HL-60 (cell line): ENCODE results near the gene GRID1.

Source experiments
- DNase-seq, 2 experiments: peaks; one replicate each; pipeline ENCODE4 v3.0.0-alpha.2; 2010 to 2020; ENCODE audit warnings: low read depth in 1 of 2, low spot score in 1 of 2
- H3K27ac ChIP-seq: fragments of 250-450 bp; sonication (Bioruptor Pico); replicated peaks from 2 replicates; pipeline ENCODE4 v1.5.1; 2020; ENCODE audit warnings: mild to moderate bottlenecking, moderate library complexity
- H3K27me3 ChIP-seq: fragments of 250-450 bp; sonication (Bioruptor Pico); 2 replicates; pipeline ENCODE4 v1.5.1; 2021; ENCODE audit warnings: mild to moderate bottlenecking, moderate library complexity; ENCODE audit not compliant: insufficient read depth, poor library complexity, severe bottlenecking
- H3K4me3 ChIP-seq: replicated peaks from 2 replicates; pipeline ENCODE4 v1.5.1; 2011; ENCODE audit warnings: mild to moderate bottlenecking, control low read depth, low read length; ENCODE audit not compliant: insufficient read depth
- GABPA ChIP-seq: IDR thresholded peaks from 2 replicates; pipeline ENCODE4 v1.6.1; 2012; ENCODE audit warnings: low read depth
- POLR2AphosphoS5 ChIP-seq: IDR thresholded peaks from 2 replicates; pipeline ENCODE4 v1.6.1; 2012; ENCODE audit warnings: low read depth
- SPI1 ChIP-seq: IDR thresholded peaks from 2 replicates; pipeline ENCODE4 v1.6.1; 2012; ENCODE audit warnings: low read depth, mild to moderate bottlenecking, borderline replicate concordance
- TF ChIP-seq, protein P1 (sequence below): IDR thresholded peaks from one replicate; pipeline ENCODE4 v1.5.1; 2011; ENCODE audit warnings: low read length, control low read depth, inconsistent platforms; ENCODE audit not compliant: insufficient read depth
- TF ChIP-seq, protein P2 (sequence below): IDR thresholded peaks from 2 replicates; pipeline ENCODE4 v1.6.1; 2012; ENCODE audit warnings: low read depth; ENCODE audit not compliant: insufficient replicate concordance

GRID1 gene

GRCh38 chr10:86192691-86193090 lies 173.9 kb downstream of the GRID1 start:
- TF ChIP-seq, protein P1, sequence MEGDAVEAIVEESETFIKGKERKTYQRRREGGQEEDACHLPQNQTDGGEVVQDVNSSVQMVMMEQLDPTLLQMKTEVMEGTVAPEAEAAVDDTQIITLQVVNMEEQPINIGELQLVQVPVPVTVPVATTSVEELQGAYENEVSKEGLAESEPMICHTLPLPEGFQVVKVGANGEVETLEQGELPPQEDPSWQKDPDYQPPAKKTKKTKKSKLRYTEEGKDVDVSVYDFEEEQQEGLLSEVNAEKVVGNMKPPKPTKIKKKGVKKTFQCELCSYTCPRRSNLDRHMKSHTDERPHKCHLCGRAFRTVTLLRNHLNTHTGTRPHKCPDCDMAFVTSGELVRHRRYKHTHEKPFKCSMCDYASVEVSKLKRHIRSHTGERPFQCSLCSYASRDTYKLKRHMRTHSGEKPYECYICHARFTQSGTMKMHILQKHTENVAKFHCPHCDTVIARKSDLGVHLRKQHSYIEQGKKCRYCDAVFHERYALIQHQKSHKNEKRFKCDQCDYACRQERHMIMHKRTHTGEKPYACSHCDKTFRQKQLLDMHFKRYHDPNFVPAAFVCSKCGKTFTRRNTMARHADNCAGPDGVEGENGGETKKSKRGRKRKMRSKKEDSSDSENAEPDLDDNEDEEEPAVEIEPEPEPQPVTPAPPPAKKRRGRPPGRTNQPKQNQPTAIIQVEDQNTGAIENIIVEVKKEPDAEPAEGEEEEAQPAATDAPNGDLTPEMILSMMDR, result no peak
- TF ChIP-seq POLR2AphosphoS5 (no peak), SPI1 (no peak), GABPA (no peak)
- TF ChIP-seq, protein P2, sequence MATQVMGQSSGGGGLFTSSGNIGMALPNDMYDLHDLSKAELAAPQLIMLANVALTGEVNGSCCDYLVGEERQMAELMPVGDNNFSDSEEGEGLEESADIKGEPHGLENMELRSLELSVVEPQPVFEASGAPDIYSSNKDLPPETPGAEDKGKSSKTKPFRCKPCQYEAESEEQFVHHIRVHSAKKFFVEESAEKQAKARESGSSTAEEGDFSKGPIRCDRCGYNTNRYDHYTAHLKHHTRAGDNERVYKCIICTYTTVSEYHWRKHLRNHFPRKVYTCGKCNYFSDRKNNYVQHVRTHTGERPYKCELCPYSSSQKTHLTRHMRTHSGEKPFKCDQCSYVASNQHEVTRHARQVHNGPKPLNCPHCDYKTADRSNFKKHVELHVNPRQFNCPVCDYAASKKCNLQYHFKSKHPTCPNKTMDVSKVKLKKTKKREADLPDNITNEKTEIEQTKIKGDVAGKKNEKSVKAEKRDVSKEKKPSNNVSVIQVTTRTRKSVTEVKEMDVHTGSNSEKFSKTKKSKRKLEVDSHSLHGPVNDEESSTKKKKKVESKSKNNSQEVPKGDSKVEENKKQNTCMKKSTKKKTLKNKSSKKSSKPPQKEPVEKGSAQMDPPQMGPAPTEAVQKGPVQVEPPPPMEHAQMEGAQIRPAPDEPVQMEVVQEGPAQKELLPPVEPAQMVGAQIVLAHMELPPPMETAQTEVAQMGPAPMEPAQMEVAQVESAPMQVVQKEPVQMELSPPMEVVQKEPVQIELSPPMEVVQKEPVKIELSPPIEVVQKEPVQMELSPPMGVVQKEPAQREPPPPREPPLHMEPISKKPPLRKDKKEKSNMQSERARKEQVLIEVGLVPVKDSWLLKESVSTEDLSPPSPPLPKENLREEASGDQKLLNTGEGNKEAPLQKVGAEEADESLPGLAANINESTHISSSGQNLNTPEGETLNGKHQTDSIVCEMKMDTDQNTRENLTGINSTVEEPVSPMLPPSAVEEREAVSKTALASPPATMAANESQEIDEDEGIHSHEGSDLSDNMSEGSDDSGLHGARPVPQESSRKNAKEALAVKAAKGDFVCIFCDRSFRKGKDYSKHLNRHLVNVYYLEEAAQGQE, result no peak
- no peak for DNase-seq

DNA sequence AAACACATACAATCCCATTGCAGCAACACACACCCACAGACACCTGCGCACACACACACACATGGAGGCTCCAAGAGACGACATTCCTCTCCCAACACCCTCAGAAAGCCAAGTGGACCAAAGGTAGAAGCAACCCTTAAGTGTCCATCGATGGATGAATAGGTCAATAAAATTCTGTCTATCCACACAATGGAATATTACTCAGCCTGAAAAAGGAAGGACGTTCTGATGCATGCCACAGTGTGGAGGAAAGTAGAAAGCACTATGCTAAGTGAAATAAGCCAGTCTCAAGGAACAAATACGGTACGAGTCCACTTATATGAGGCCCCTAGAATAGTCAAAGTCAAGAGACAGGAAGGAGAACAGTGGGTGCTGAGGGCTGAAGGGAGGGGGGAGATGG lies 174.4 kb downstream of the GRID1 start:
- H3K27me3 ChIP-seq, result no peaks in the 10 kb centered on the region
- TF ChIP-seq, protein P2, result no peak
- TF ChIP-seq GABPA (no peak), POLR2AphosphoS5 (no peak), SPI1 (no peak)
- TF ChIP-seq, protein P1, result no peak
- H3K27ac ChIP-seq, result no peak overlapping the region
- no peak for DNase-seq
- H3K4me3 ChIP-seq, result no peak overlapping the region

More at GRCh38 chr10:86192691-86193090, 173.9 kb downstream of the GRID1 start:
- no peak overlapping the region for H3K4me3 ChIP-seq
- no peaks in the 10 kb centered on the region for H3K27me3 ChIP-seq
- no peak overlapping the region for H3K27ac ChIP-seq

- TF ChIP-seq SPI1, result no peak
- TF ChIP-seq POLR2AphosphoS5, result no peak
- no peak for TF ChIP-seq GABPA
- TF ChIP-seq, protein P2, result no peak
- TF ChIP-seq, protein P1, result no peak
- Histone ChIP-seq H3K4me3 (no peak overlapping the region), H3K27me3 (no peaks in the 10 kb centered on the region), H3K27ac (no peak overlapping the region)
- no peak for DNase-seq
These were observed 174.9 kb downstream of the GRID1 start for GRCh38 chr10:86191686-86192085.
